Caco-2 (cell line): ENCODE measurements around the gene PTK6. TPM values are rescaled to one million over a fixed set of nuclear protein-coding genes. Genes with fewer than 3 reads are reported as not detected.

Experiments used
- BruUV-seq: library from RNA; stranded (reverse); fragments of 400-500 nt; replicated peaks from 2 replicates; lab custom pipeline; 2021; lab: Mats Ljungman, UMichigan
- CTCF ChIA-PET: fragments of 300-600 bp; sonication (Branson Sonifier 250); formaldehyde crosslinking; loops from one replicate; lab custom pipeline; 2022; ENCODE audit warnings: antibody characterized with exemption; lab: Charles Lee
- POLR2A ChIA-PET: fragments of 300-600 bp; sonication (Branson Sonifier 250); formaldehyde crosslinking; loops from one replicate; lab custom pipeline; 2022; ENCODE audit warnings: antibody characterized with exemption; lab: Charles Lee
- DNase-seq, 2 experiments: peaks; one replicate each; pipeline versions ENCODE4 v3.0.0 to v3.0.0-alpha.2; 2020 to 2022
- H3K27me3 ChIP-seq: replicated peaks from 2 replicates; pipeline ENCODE4 v1.6.0; 2011; ENCODE audit warnings: low read length; ENCODE audit not compliant: control insufficient read depth, insufficient read depth
- H3K36me3 ChIP-seq: 2 replicates; pipeline ENCODE4 v1.5.1; 2011; ENCODE audit warnings: low read length; ENCODE audit not compliant: control insufficient read depth, insufficient read depth
- H3K4me1 ChIP-seq: fragments of 250-450 bp; sonication (Bioruptor Pico); 2 replicates; pipeline ENCODE4 v1.5.1; 2020; ENCODE audit warnings: mild to moderate bottlenecking
- H3K4me3 ChIP-seq: 2 replicates; pipeline ENCODE4 v1.5.1; 2011; ENCODE audit warnings: low read depth, mild to moderate bottlenecking, control low read depth, low read length
- H3K9me3 ChIP-seq: fragments of 250-450 bp; sonication (Bioruptor Pico); 2 replicates; pipeline ENCODE4 v1.5.1; 2020; ENCODE audit warnings: mild to moderate bottlenecking, moderate library complexity
- H3K27ac Mint-ChIP-seq: one replicate; pipeline ENCODE4 v1.8.0; 2022; ENCODE audit warnings: mixed read lengths; ENCODE audit not compliant: unreplicated experiment
- H3K27me3 Mint-ChIP-seq: one replicate; pipeline ENCODE4 v1.8.0; 2022; ENCODE audit warnings: mixed read lengths; ENCODE audit not compliant: insufficient read depth, unreplicated experiment
- H3K36me3 Mint-ChIP-seq: one replicate; pipeline ENCODE4 v1.8.0; 2022; ENCODE audit warnings: mild to moderate bottlenecking, mixed read lengths; ENCODE audit not compliant: insufficient read depth, unreplicated experiment
- H3K4me1 Mint-ChIP-seq: one replicate; pipeline ENCODE4 v1.8.0; 2022; ENCODE audit warnings: low read depth, mixed read lengths; ENCODE audit not compliant: unreplicated experiment
- H3K4me3 Mint-ChIP-seq: one replicate; pipeline ENCODE4 v1.8.0; 2022; ENCODE audit warnings: mild to moderate bottlenecking, moderate library complexity, mixed read lengths; ENCODE audit not compliant: unreplicated experiment
- H3K9me3 Mint-ChIP-seq: one replicate; pipeline ENCODE4 v1.8.0; 2022; ENCODE audit warnings: mixed read lengths; ENCODE audit not compliant: unreplicated experiment
- CTCF ChIP-seq, 2 experiments: fragments of 200-600 bp in 1 of 2; IDR thresholded peaks; 1 replicate in 1 of 2; 2 replicates in 1 of 2; pipeline versions ENCODE4 v1.5.1 to v1.8.0; 2011 to 2022; ENCODE audit warnings: antibody characterized with exemption in 1 of 2, control low read depth in 1 of 2, inconsistent platforms in 1 of 2, low read depth in 1 of 2, low read length in 1 of 2, mild to moderate bottlenecking in 1 of 2, moderate library complexity in 1 of 2; ENCODE audit not compliant: insufficient read depth in 1 of 2, severe bottlenecking in 1 of 2, unreplicated experiment in 1 of 2
- intact Hi-C: fragments of 100-400 bp; cut with micrococcal nuclease; formaldehyde crosslinking; loops from one replicate; pipeline ENCODE4 v1.10.0; 2022; ENCODE audit not compliant: unreplicated experiment
- total RNA-seq: library from RNA; stranded (reverse); gene quantifications from 2 replicates; pipeline ENCODE4 v1.2.3, GENCODE V29; 2022

The PTK6 gene
- total RNA-seq, 1 experiment from 2014 or later: 0.64 TPM

DNA sequence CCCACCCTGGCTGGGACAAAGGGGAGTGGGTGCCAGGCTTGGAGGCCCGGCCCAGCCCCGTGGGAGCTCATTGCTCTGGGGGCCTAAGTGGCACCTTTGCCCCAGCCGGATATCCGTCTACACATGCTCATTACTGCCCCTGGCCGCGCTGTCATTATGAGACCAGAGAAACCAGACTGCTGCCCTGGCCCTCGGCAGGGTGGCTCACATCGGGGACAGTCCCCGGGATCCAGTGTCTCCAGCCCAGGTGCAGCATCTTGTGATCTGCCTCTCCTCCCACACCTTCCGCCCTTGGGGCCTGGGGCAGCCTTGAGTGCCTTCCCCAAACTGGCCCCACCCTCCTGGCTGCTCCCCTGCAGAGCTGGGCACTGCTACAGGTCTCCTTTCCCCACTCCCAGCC, 5.5 kb upstream of the PTK6 start:
- ChIA-PET CTCF (interaction anchor here (0.6 to 1.4 kb wide), 3 partner anchors 14 to 179 kb away, joined by 3 read pairs; no protein-coding TSS in a partner anchor), POLR2A (interaction anchor here (0.6 kb wide), 1 partner anchor 82 kb away, joined by 5 read pairs; no protein-coding TSS in a partner anchor)
- Mint-ChIP-seq H3K9me3 (no peaks in the 10 kb centered on the region), H3K36me3 (peaks cover 4% of the 10 kb centered on the region), H3K27ac (no peak overlapping the region), H3K4me1 (peaks cover 22% of the 10 kb centered on the region), H3K4me3 (no peak overlapping the region), H3K27me3 (no peaks in the 10 kb centered on the region)
- intact Hi-C loops: no loop called here
- Histone ChIP-seq H3K9me3 (no peaks in the 10 kb centered on the region), H3K36me3 (no peaks in the 10 kb centered on the region), H3K4me3 (no peak overlapping the region), H3K4me1 (peaks cover 30% of the 10 kb centered on the region), H3K27me3 (no peaks in the 10 kb centered on the region)
- no TSS peak for BruUV-seq
- DNase-seq: no peak
- TF ChIP-seq CTCF (IDR thresholded peaks at IDR 0.05; ENCODE audit: insufficient read depth in 1 of 2, low read depth in 1 of 2, low read length in 1 of 2, severe bottlenecking in 1 of 2, unreplicated experiment in 1 of 2): no peak

- peaks cover 5% of the 10 kb centered on the region for H3K36me3 Mint-ChIP-seq
- H3K9me3 Mint-ChIP-seq: no peaks in the 10 kb centered on the region
- POLR2A ChIA-PET: interaction anchor here (0.6 kb wide), 1 partner anchor 414 kb away, joined by 5 read pairs; the partner anchor contains the start of gene UCKL1
- Histone ChIP-seq H3K9me3 (no peaks in the 10 kb centered on the region), H3K4me3 (no peak overlapping the region), H3K27me3 (no peaks in the 10 kb centered on the region), H3K4me1 (peaks cover 36% of the 10 kb centered on the region), H3K36me3 (no peaks in the 10 kb centered on the region)
- intact Hi-C loops: no loop called here
- DNase-seq: no peak
- H3K27me3 Mint-ChIP-seq: no peaks in the 10 kb centered on the region
- H3K27ac Mint-ChIP-seq: no peak overlapping the region
- BruUV-seq: no TSS peak
- H3K4me3 Mint-ChIP-seq: no peak overlapping the region
- CTCF ChIA-PET: interaction anchor here (0.6 to 1.4 kb wide), 8 partner anchors 12 to 523 kb away, joined by 3 to 4 read pairs (median 3); no protein-coding TSS in a partner anchor
- no peak for TF ChIP-seq CTCF (IDR thresholded peaks at IDR 0.05; ENCODE audit: insufficient read depth in 1 of 2, low read depth in 1 of 2, low read length in 1 of 2, severe bottlenecking in 1 of 2, unreplicated experiment in 1 of 2)
- H3K4me1 Mint-ChIP-seq: peaks cover 22% of the 10 kb centered on the region
Observed at GRCh38 chr20:63542031-63542559, 4.9 kb upstream of the PTK6 start.

DNA sequence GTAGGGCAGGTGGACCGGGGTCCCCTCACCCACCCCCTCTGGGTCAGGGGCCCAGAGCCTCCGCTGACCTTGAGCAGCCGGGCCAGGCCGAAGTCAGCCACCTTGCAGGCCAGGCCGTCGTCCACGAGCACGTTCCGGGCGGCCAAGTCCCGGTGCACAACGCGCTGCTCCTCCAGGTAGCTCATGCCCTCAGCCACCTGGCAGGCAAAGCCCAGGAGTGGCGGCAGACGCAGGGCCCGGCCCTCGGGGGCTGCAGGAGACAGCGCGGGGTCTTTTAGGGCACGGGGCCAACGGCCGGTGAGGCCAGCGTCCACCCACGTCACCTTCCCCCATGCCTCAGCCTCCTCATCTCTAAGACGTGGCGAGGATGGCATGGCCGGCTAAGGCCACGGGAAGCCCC, 4.2 kb upstream of the PTK6 start:
- no peak for TF ChIP-seq CTCF (IDR thresholded peaks at IDR 0.05; ENCODE audit: insufficient read depth in 1 of 2, low read depth in 1 of 2, low read length in 1 of 2, severe bottlenecking in 1 of 2, unreplicated experiment in 1 of 2)
- H3K4me1 ChIP-seq: peaks cover 36% of the 10 kb centered on the region
- ChIA-PET CTCF (interaction anchor here (0.7 to 1.4 kb wide), 2 partner anchors 80 to 100 kb away, joined by 3 read pairs; no protein-coding TSS in a partner anchor), POLR2A (no interaction called here)
- Mint-ChIP-seq H3K27ac (no peak overlapping the region), H3K27me3 (no peaks in the 10 kb centered on the region), H3K9me3 (no peaks in the 10 kb centered on the region), H3K4me1 (peaks cover 22% of the 10 kb centered on the region), H3K4me3 (no peak overlapping the region), H3K36me3 (peaks cover 5% of the 10 kb centered on the region)
- H3K36me3 ChIP-seq: no peaks in the 10 kb centered on the region
- DNase-seq: no peak
- no peaks in the 10 kb centered on the region for H3K9me3 ChIP-seq
- intact Hi-C loops: no loop called here
- H3K4me3 ChIP-seq: no peak overlapping the region
- no TSS peak for BruUV-seq
- H3K27me3 ChIP-seq: no peaks in the 10 kb centered on the region
